GM23338 (cell line): ENCODE measurements around the gene NRAS. TPM values are rescaled to one million over a fixed set of nuclear protein-coding genes. Genes with fewer than 3 reads are reported as not detected.
A peak's percentile ranks its signal among the peaks of the same experiment; 100 is the strongest.

Experiments
- ATAC-seq: fragments of 200-7000 bp; cut with Tn5 transposase; 3 replicates; pipeline ENCODE4 v1.9.1; 2020
- DNase-seq: peaks from one replicate; pipeline ENCODE4 v3.0.0-alpha.2; 2015; ENCODE audit warnings: low spot score
- H2AFZ ChIP-seq: fragments of 200-600 bp; sonication (generic); 2 replicates; pipeline ENCODE4 v1.8.0; 2016; ENCODE audit warnings: antibody characterized with exemption, mild to moderate bottlenecking, moderate library complexity
- H3F3A ChIP-seq: fragments of 200-600 bp; sonication (generic); replicated peaks from 2 replicates; pipeline ENCODE4 v1.8.0; 2017; ENCODE audit warnings: antibody characterized with exemption, mixed run types, low read depth
- H3K27ac ChIP-seq: fragments of 200-600 bp; sonication (generic); 2 replicates; pipeline ENCODE4 v1.6.1; 2016; ENCODE audit warnings: low read depth
- H3K27me3 ChIP-seq: fragments of 200-600 bp; sonication (generic); 2 replicates; pipeline ENCODE4 v1.8.0; 2016; ENCODE audit warnings: mild to moderate bottlenecking, mixed run types, moderate library complexity; ENCODE audit not compliant: insufficient read depth
- H3K36me3 ChIP-seq: fragments of 200-600 bp; sonication (generic); 2 replicates; pipeline ENCODE4 v1.8.0; 2016; ENCODE audit warnings: mild to moderate bottlenecking; ENCODE audit not compliant: insufficient read depth
- H3K4me1 ChIP-seq: fragments of 200-600 bp; sonication (generic); 2 replicates; pipeline ENCODE4 v1.8.0; 2016; ENCODE audit warnings: mild to moderate bottlenecking, moderate library complexity; ENCODE audit not compliant: insufficient read depth
- H3K4me2 ChIP-seq: fragments of 200-600 bp; sonication (generic); 2 replicates; pipeline ENCODE4 v1.7.1; 2017; ENCODE audit warnings: mixed run types
- H3K4me3 ChIP-seq: fragments of 200-600 bp; sonication (generic); 2 replicates; pipeline ENCODE4 v1.6.1; 2016; ENCODE audit warnings: mixed run types
- H3K79me2 ChIP-seq: fragments of 200-600 bp; sonication (generic); replicated peaks from 2 replicates; pipeline ENCODE4 v1.8.0; 2017; ENCODE audit warnings: mild to moderate bottlenecking; ENCODE audit not compliant: insufficient read depth
- H3K9me2 ChIP-seq: fragments of 200-600 bp; sonication (generic); 2 replicates; pipeline ENCODE4 v1.8.0; 2017; ENCODE audit not compliant: insufficient read depth
- H4K20me1 ChIP-seq: fragments of 200-600 bp; sonication (generic); replicated peaks from 2 replicates; pipeline ENCODE4 v1.8.0; 2017; ENCODE audit warnings: mild to moderate bottlenecking; ENCODE audit not compliant: insufficient read depth
- H3K27ac Mint-ChIP-seq: 2 replicates; pipeline ENCODE4 v1.8.0; 2020; ENCODE audit warnings: inconsistent platforms, mild to moderate bottlenecking, moderate library complexity, mixed read lengths
- H3K27me3 Mint-ChIP-seq: 3 replicates; pipeline ENCODE4 v1.8.0; 2022; ENCODE audit warnings: low read depth, mild to moderate bottlenecking, moderate library complexity, mixed read lengths, inconsistent platforms; ENCODE audit not compliant: insufficient read depth, poor library complexity
- H3K36me3 Mint-ChIP-seq: 3 replicates; pipeline ENCODE4 v1.8.0; 2021; ENCODE audit warnings: low read depth, mild to moderate bottlenecking, inconsistent platforms, moderate library complexity, mixed read lengths
- H3K4me1 Mint-ChIP-seq: 3 replicates; pipeline ENCODE4 v1.8.0; 2020; ENCODE audit warnings: mild to moderate bottlenecking, inconsistent platforms, mixed read lengths
- H3K4me3 Mint-ChIP-seq: 3 replicates; pipeline ENCODE4 v1.8.0; 2021; ENCODE audit warnings: moderate library complexity, mild to moderate bottlenecking, inconsistent platforms, mixed read lengths
- H3K9me3 Mint-ChIP-seq: 3 replicates; pipeline ENCODE4 v1.8.0; 2020; ENCODE audit warnings: moderate library complexity, mild to moderate bottlenecking, inconsistent platforms, mixed read lengths
- CREB1 ChIP-seq: fragments of 250-450 bp; sonication (Bioruptor Pico); IDR thresholded peaks from 2 replicates; pipeline ENCODE4 v1.5.0; 2020; ENCODE audit warnings: low read depth, mild to moderate bottlenecking, moderate library complexity
- CTCF ChIP-seq, 2 experiments: fragments of 200-600 bp in 1 of 2; sonication (generic) in 1 of 2; conservative IDR thresholded peaks; 2 replicates each; pipeline versions ENCODE4 v1.5.1 to v1.6.1; 2016 to 2017; ENCODE audit warnings: antibody characterized with exemption in 2 of 2, low read depth in 2 of 2, mild to moderate bottlenecking in 2 of 2, moderate library complexity in 1 of 2
- ETS1 ChIP-seq: IDR thresholded peaks from 2 replicates; pipeline ENCODE4 v1.6.1; 2016; ENCODE audit warnings: antibody characterized with exemption
- EZH2 ChIP-seq: fragments of 200-600 bp; sonication (generic); IDR thresholded peaks from one replicate; pipeline ENCODE4 v1.8.0; 2017; ENCODE audit warnings: antibody characterized with exemption, mild to moderate bottlenecking, low read depth; ENCODE audit not compliant: unreplicated experiment
- EZH2phosphoT487 ChIP-seq: fragments of 200-600 bp; sonication (generic); IDR thresholded peaks from one replicate; pipeline ENCODE4 v1.8.1; 2018; ENCODE audit warnings: antibody characterized with exemption; ENCODE audit not compliant: unreplicated experiment
- JUNB ChIP-seq: IDR thresholded peaks from one replicate; pipeline ENCODE4 v1.6.1; 2016; ENCODE audit warnings: antibody characterized with exemption; ENCODE audit not compliant: unreplicated experiment
- NANOG ChIP-seq: IDR thresholded peaks from 2 replicates; pipeline ENCODE4 v1.6.1; 2016; ENCODE audit warnings: antibody characterized with exemption, borderline replicate concordance
- POLR2AphosphoS5 ChIP-seq: IDR thresholded peaks from 2 replicates; pipeline ENCODE4 v1.6.1; 2016; ENCODE audit warnings: antibody characterized with exemption, low read depth
- REST ChIP-seq: IDR thresholded peaks from one replicate; pipeline ENCODE4 v1.6.1; 2018; ENCODE audit warnings: antibody characterized with exemption; ENCODE audit not compliant: unreplicated experiment
- STAT1 ChIP-seq: IDR thresholded peaks from one replicate; pipeline ENCODE4 v1.6.1; 2016; ENCODE audit warnings: antibody characterized with exemption; ENCODE audit not compliant: unreplicated experiment
- ZNF114 ChIP-seq: fragments of 250-450 bp; sonication (Bioruptor Pico); IDR thresholded peaks from 2 replicates; pipeline ENCODE4 v1.5.0; 2020; ENCODE audit warnings: mild to moderate bottlenecking, moderate library complexity
- ZNF331 ChIP-seq: fragments of 250-450 bp; sonication (Bioruptor Pico); IDR thresholded peaks from 2 replicates; pipeline ENCODE4 v1.5.0; 2020; ENCODE audit warnings: low read depth, mild to moderate bottlenecking, moderate library complexity
- polyA plus RNA-seq: library from polyadenylated mRNA; unstranded; fragments of >200 nt; fragmentation: Nextera tagmentation; extraction: Ambion mirVana; gene quantifications from 2 replicates; pipeline ENCODE4 v1.2.1, GENCODE V29; 2016
- total RNA-seq: library from RNA; depleted of rRNA; stranded (reverse); fragments of >200 nt; shearing (Covaris generic); gene quantifications from 2 replicates; pipeline ENCODE4 v1.2.3, GENCODE V29; 2014

Gene NRAS
- total and polyA plus RNA-seq, 2 experiments from 2014 or later: 22.3 to 83.2 TPM

GRCh38 chr1:114718661-114719423 is 2.3 kb upstream of the NRAS start (continued):
- TF ChIP-seq REST (no peak), NANOG (no peak)

GRCh38 chr1:114715952-114716303 is 643 bp downstream of the NRAS start:
- Mint-ChIP-seq H3K4me1 (peaks cover 5% of the 10 kb centered on the region), H3K9me3 (no peaks in the 10 kb centered on the region), H3K27ac (peak overlapping the region; percentile 100), H3K27me3 (peaks cover 12% of the 10 kb centered on the region), H3K4me3 (peak overlapping the region; percentile 100), H3K36me3 (peaks cover 75% of the 10 kb centered on the region)
- H3K36me3 ChIP-seq: peaks cover 65% of the 10 kb centered on the region
- peaks cover 11% of the 10 kb centered on the region; the same call in 1 of the 2 replicates for H3F3A ChIP-seq
- H3K4me2 ChIP-seq: peak overlapping the region; percentile 87
- H3K27ac ChIP-seq: peak overlapping the region; percentile 94
- no peak for DNase-seq
- H3K4me1 ChIP-seq: peaks cover 11% of the 10 kb centered on the region
- peak overlapping the region; percentile 28; the same call in 1 of the 2 replicates for H2AFZ ChIP-seq
- no peaks in the 10 kb centered on the region; the same call in 1 of the 2 replicates for H4K20me1 ChIP-seq
- H3K79me2 ChIP-seq: peaks cover 35% of the 10 kb centered on the region
- H3K4me3 ChIP-seq: peak overlapping the region; percentile 91
- H3K27me3 ChIP-seq: no peaks in the 10 kb centered on the region
- peak; percentile 10; the same call in 2 of the 3 replicates for ATAC-seq
- H3K9me2 ChIP-seq: no peaks in the 10 kb centered on the region
- TF ChIP-seq ZNF331 (CRISPR knock-in tag) (no peak), CTCF (conservative IDR thresholded peaks at IDR 0.05; ENCODE audit: low read depth in 2 of 2) (no peak), CREB1 (CRISPR knock-in tag) (no peak), EZH2phosphoT487 (no peak), ZNF114 (CRISPR knock-in tag) (no peak), EZH2 (no peak), POLR2AphosphoS5 (no peak), STAT1 (no peak), ETS1 (no peak), NANOG (no peak), JUNB (no peak)
